ENCODE data around the gene CTNNBL1. TPM values are rescaled to one million over a fixed set of nuclear protein-coding genes. Genes with fewer than 3 reads are reported as not detected.
"Not testable (repeated sequence)": the region's sequence is repeated elsewhere in the genome, so short reads cannot be mapped to it uniquely, and the experiment has no call there.

The CTNNBL1 gene
- total RNA-seq, 2 donors from 2014 or later: 68.6 to 68.7 TPM

DNA sequence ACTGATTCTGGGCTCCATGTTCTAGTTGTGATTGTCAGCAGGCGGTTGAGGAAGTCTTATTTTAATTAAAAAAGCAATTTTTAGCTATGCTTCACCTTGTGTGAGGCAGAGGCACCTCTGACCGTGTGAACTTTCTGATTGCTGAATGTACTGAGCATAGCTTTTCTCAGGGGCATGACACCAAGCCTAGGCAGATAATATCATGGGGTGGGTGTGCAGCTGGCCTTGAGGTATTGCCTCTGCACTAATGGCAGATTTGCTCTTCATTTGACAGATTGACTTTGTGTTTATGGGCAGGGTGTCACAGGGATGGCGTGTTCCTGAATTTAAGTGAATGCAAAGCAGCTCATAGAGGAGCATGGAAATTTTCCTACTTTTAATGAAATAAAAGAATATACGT is 19.6 kb downstream of the CTNNBL1 start:
- Histone ChIP-seq H3K27me3 (ENCODE audit: control insufficient read depth, insufficient read depth, low read length, poor library complexity, severe bottlenecking) (no peaks in the 10 kb centered on the region), H3K4me1 (ENCODE audit: control insufficient read depth, insufficient read depth, low read length) (peaks cover 22% of the 10 kb centered on the region), H3K27ac (ENCODE audit: low read depth, low read length) (no peak overlapping the region), H3K9ac (ENCODE audit: extremely low read depth, low read length, poor library complexity, severe bottlenecking) (no peak overlapping the region), H3K4me3 (ENCODE audit: low read length) (no peak overlapping the region), H3K9me3 (ENCODE audit: control insufficient read depth, low read length) (no peaks in the 10 kb centered on the region), H3K36me3 (ENCODE audit: control insufficient read depth, insufficient read depth, low read length) (no peaks in the 10 kb centered on the region)
- H3K4me1 Mint-ChIP-seq: peaks cover 53% of the 10 kb centered on the region
- H3K36me3 Mint-ChIP-seq (ENCODE audit: low read depth): peaks cover 4% of the 10 kb centered on the region
- 93 to 94% methylated on average over 3 to 4 of the region's 4 CpGs for WGBS, 2 experiments (ENCODE audit: insufficient coverage in 1 of 2, insufficient read length in 1 of 2)
- H3K4me3 Mint-ChIP-seq: no peak overlapping the region
- H3K27ac Mint-ChIP-seq: no peak overlapping the region
- peaks cover 4% of the 10 kb centered on the region for H3K9me3 Mint-ChIP-seq
- H3K27me3 Mint-ChIP-seq (ENCODE audit: insufficient read depth): no peaks in the 10 kb centered on the region
- TF ChIP-seq, protein P1, sequence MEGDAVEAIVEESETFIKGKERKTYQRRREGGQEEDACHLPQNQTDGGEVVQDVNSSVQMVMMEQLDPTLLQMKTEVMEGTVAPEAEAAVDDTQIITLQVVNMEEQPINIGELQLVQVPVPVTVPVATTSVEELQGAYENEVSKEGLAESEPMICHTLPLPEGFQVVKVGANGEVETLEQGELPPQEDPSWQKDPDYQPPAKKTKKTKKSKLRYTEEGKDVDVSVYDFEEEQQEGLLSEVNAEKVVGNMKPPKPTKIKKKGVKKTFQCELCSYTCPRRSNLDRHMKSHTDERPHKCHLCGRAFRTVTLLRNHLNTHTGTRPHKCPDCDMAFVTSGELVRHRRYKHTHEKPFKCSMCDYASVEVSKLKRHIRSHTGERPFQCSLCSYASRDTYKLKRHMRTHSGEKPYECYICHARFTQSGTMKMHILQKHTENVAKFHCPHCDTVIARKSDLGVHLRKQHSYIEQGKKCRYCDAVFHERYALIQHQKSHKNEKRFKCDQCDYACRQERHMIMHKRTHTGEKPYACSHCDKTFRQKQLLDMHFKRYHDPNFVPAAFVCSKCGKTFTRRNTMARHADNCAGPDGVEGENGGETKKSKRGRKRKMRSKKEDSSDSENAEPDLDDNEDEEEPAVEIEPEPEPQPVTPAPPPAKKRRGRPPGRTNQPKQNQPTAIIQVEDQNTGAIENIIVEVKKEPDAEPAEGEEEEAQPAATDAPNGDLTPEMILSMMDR (conservative IDR thresholded peaks at IDR 0.05): no peak
- no peak for DNase-seq

DNA sequence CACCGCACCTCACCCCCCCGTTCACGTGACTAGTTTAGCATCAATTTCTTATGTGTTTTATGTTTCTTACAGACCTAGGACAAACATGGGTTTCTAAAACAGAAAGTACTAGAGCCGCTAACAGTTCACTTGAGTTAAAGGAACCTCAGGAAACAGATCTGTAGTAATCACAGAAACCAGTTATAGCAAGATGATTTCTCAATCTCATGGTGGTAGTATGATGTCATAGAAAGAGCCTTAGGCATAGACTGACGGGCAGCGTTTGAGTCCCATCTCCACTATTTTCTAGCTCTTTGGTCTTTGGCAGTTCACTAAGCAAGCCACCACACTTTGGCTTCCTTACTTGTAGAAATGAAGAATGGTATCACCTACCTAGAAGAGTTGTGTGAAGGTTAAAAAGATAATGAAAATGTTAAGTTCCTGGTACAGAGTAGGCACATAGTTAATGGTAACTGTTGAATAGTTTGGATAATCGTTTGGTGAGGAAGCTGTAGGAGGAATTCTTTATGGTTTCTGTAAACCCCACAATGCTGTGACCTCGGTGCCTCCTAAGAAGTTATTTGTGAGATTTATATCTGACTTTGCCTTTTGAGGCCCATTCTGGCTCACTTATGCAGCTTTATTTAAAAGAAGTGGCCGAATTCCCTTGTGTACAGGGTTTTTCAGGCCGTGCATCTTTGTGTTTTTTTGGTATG is 21.3 kb downstream of the CTNNBL1 start:
- Mint-ChIP-seq H3K9me3 (peaks cover 13% of the 10 kb centered on the region), H3K4me1 (peaks cover 48% of the 10 kb centered on the region), H3K4me3 (no peak overlapping the region), H3K27me3 (ENCODE audit: insufficient read depth) (no peaks in the 10 kb centered on the region), H3K27ac (no peak overlapping the region), H3K36me3 (ENCODE audit: low read depth) (peaks cover 11% of the 10 kb centered on the region)
- peaks cover 5% of the 10 kb centered on the region for H3K36me3 ChIP-seq (ENCODE audit: control insufficient read depth, insufficient read depth, low read length)
- TF ChIP-seq, protein P1 (conservative IDR thresholded peaks at IDR 0.05): no peak
- no peak for DNase-seq
- H3K4me1 ChIP-seq (ENCODE audit: control insufficient read depth, insufficient read depth, low read length): peaks cover 22% of the 10 kb centered on the region
- no peak overlapping the region for H3K27ac ChIP-seq (ENCODE audit: low read depth, low read length)
- no peak overlapping the region for H3K4me3 ChIP-seq (ENCODE audit: low read length)
- H3K9ac ChIP-seq (ENCODE audit: extremely low read depth, low read length, poor library complexity, severe bottlenecking): no peak overlapping the region
- H3K27me3 ChIP-seq (ENCODE audit: control insufficient read depth, insufficient read depth, low read length, poor library complexity, severe bottlenecking): no peaks in the 10 kb centered on the region
- WGBS, 2 experiments (ENCODE audit: insufficient coverage in 1 of 2, insufficient read length in 1 of 2): 90 to 94% methylated on average over 7 to 10 of the region's 10 CpGs
- H3K9me3 ChIP-seq (ENCODE audit: control insufficient read depth, low read length): peaks cover 10% of the 10 kb centered on the region

- Histone ChIP-seq H3K9ac (ENCODE audit: extremely low read depth, low read length, poor library complexity, severe bottlenecking) (no peak overlapping the region), H3K27ac (ENCODE audit: low read depth, low read length) (no peak overlapping the region), H3K9me3 (ENCODE audit: control insufficient read depth, low read length) (peaks cover 10% of the 10 kb centered on the region), H3K4me3 (ENCODE audit: low read length) (no peak overlapping the region), H3K4me1 (ENCODE audit: control insufficient read depth, insufficient read depth, low read length) (peaks cover 25% of the 10 kb centered on the region), H3K36me3 (ENCODE audit: control insufficient read depth, insufficient read depth, low read length) (peaks cover 5% of the 10 kb centered on the region), H3K27me3 (ENCODE audit: control insufficient read depth, insufficient read depth, low read length, poor library complexity, severe bottlenecking) (no peaks in the 10 kb centered on the region)
- 100% methylated on average over 1 of the region's 1 CpG; no CpG with 5 or more reads in 1 of the 2 experiments for WGBS, 2 experiments (ENCODE audit: insufficient coverage in 1 of 2, insufficient read length in 1 of 2)
- Mint-ChIP-seq H3K4me3 (no peak overlapping the region), H3K27me3 (ENCODE audit: insufficient read depth) (no peaks in the 10 kb centered on the region), H3K27ac (no peak overlapping the region), H3K4me1 (peaks cover 41% of the 10 kb centered on the region), H3K9me3 (peaks cover 13% of the 10 kb centered on the region), H3K36me3 (ENCODE audit: low read depth) (peaks cover 7% of the 10 kb centered on the region)
- no peak for DNase-seq
- TF ChIP-seq, protein P1 (conservative IDR thresholded peaks at IDR 0.05): no peak
These were observed 27.9 kb downstream of the CTNNBL1 start for GRCh38 chr20:37721751-37722150.

DNA sequence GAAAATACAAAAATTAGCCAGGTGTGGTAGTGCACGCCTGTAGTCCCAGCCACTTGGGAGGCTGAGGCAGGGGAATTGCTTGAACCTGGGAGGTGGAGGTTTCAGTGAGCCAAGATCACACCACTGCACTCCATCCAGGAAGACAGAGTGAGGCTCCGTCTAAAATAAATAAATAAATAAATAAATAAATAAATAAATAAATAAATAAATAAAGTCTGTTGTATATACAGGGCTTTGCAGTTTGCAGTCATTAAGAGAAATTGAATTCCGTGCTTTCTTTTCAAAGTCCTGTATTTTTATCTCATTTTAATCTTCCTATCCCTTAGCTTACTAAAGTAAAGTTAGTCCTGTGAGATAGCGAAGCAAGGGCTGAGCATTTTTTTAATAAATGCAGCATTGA is 28.5 kb downstream of the CTNNBL1 start:
- H3K9me3 Mint-ChIP-seq: peaks cover 13% of the 10 kb centered on the region
- 90 to 100% methylated on average over 2 to 3 of the region's 4 CpGs for WGBS, 2 experiments (ENCODE audit: insufficient coverage in 1 of 2, insufficient read length in 1 of 2)

More for the DNA sequence above, 28.5 kb downstream of the CTNNBL1 start:
- peaks cover 10% of the 10 kb centered on the region for H3K9me3 ChIP-seq (ENCODE audit: control insufficient read depth, low read length)
- DNase-seq; H3K9ac ChIP-seq (ENCODE audit: extremely low read depth, low read length, poor library complexity, severe bottlenecking); H3K4me3 Mint-ChIP-seq; H3K27me3 ChIP-seq (ENCODE audit: control insufficient read depth, insufficient read depth, low read length, poor library complexity, severe bottlenecking); H3K4me3 ChIP-seq (ENCODE audit: low read length); H3K27ac Mint-ChIP-seq; H3K36me3 ChIP-seq (ENCODE audit: control insufficient read depth, insufficient read depth, low read length); H3K27ac ChIP-seq (ENCODE audit: low read depth, low read length); H3K27me3 Mint-ChIP-seq (ENCODE audit: insufficient read depth); H3K36me3 Mint-ChIP-seq (ENCODE audit: low read depth): not testable (repeated sequence)
- H3K4me1 Mint-ChIP-seq: peaks cover 44% of the 10 kb centered on the region
- peaks cover 27% of the 10 kb centered on the region for H3K4me1 ChIP-seq (ENCODE audit: control insufficient read depth, insufficient read depth, low read length)

All from endodermal cell (in vitro differentiated cells).